H1 (cell line): ENCODE measurements around the gene DCTN2. TPM values are rescaled to one million over a fixed set of nuclear protein-coding genes. Genes with fewer than 3 reads are reported as not detected.

ENCODE experiments used
- ATF2 ChIP-seq: IDR thresholded peaks from 2 replicates; pipeline ENCODE4 v1.6.1; 2012; ENCODE audit warnings: low read length, inconsistent platforms
- BACH1 ChIP-seq: IDR thresholded peaks from 2 replicates; pipeline ENCODE4 v1.6.1; 2012; ENCODE audit warnings: low read length, improper control_type of control experiment
- CREB1 ChIP-seq: IDR thresholded peaks from 2 replicates; pipeline ENCODE4 v1.6.1; 2012; ENCODE audit warnings: inconsistent platforms
- JUN ChIP-seq: IDR thresholded peaks from 2 replicates; pipeline ENCODE4 v1.6.1; 2011; ENCODE audit warnings: low read depth, mild to moderate bottlenecking, improper control_type of control experiment, low read length
- JUND ChIP-seq: IDR thresholded peaks from 2 replicates; pipeline ENCODE4 v1.6.1; 2011; ENCODE audit warnings: mild to moderate bottlenecking, improper control_type of control experiment, low read length
- RNF2 ChIP-seq: fragments of 200-900, 300-1000 bp; sonication (generic); IDR thresholded peaks from 2 replicates; pipeline ENCODE4 v1.7.1; 2016; ENCODE audit warnings: borderline replicate concordance, low read depth, mild to moderate bottlenecking, antibody characterized with exemption, low read length; ENCODE audit not compliant: poor library complexity, severe bottlenecking; ENCODE audit errors: missing control alignments
- polyA plus RNA-seq, 7 experiments: library from polyadenylated mRNA; depleted of rRNA in 3 of 7; stranded (reverse) in 5 of 7; unstranded in 2 of 7; fragments of >200 nt in 5 of 7; fragments of 200-250 nt in 2 of 7; gene quantifications; 1 replicate in 5 of 7; 2 replicates in 1 of 7; 4 replicates in 1 of 7; pipeline versions ENCODE4 v1.2.1 to v1.2.3, GENCODE V29; 2011 to 2013; ENCODE audit warnings: missing spikeins in 2 of 7, mixed read lengths in 2 of 7
- total RNA-seq: library from RNA; stranded (reverse); fragmentation: NEBNext Ultra II Directional; extraction: Animal tissue kit (Norgen Biotek cat#: 25700); gene quantifications from 2 replicates; pipeline ENCODE4 v1.2.1, GENCODE V29; 2021
- TF ChIP-seq, protein P1 (sequence below): fragments of 300-600 bp; sonication (generic); IDR thresholded peaks from 2 replicates; pipeline ENCODE4 v1.7.1; 2012; ENCODE audit warnings: low read length, moderate library complexity, mild to moderate bottlenecking, inconsistent platforms; ENCODE audit not compliant: insufficient replicate concordance

The DCTN2 gene
- total and polyA plus RNA-seq, 2 of the 8 experiments (the other 6 are each of a cell fraction or from before 2014, with no cell fraction given) = 90.3 to 91.9 TPM

DNA sequence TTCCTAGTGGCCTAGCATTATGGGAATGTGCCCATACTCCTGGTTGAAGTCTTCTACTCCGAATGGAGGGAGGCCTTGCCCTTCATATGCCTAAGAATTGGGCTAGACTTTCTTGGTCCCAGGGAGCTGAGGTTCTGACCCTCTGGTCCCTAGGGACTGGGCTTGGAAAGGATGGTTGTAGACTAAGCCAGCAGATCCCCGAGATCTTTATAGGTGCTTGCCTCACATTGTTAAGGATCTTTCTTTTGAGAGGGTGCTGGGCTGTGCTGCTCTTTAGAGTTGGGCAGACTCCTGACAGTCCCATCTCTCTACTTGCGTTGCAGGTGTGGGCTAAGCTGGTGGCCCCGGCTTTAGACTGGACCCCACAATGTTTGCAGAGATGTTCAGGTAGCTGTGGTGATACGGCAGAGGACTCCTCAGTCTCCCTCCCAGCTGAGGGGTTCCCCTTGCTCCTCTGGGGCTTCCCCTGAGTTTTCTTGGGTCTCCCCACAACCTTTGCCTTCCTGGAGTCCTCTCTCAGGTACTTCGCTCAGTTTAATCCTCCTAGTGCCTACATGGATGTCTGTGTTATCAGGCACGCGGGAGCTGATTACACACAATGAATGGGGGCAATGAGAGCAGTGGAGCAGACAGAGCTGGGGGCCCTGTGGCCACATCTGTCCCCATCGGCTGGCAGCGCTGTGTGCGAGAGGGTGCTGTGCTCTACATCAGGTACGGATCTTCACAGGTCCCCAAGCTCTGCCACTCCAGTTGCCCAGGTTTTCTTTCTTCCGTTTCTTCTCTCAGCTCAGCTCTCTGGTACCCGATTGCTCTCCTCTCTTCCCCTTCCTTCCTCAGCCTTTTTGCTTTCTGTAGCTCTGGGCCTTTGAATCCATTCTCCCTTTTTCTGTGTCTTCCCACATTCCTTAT is 23.0 kb downstream of the DCTN2 start (continued):
- TF ChIP-seq, protein P1, sequence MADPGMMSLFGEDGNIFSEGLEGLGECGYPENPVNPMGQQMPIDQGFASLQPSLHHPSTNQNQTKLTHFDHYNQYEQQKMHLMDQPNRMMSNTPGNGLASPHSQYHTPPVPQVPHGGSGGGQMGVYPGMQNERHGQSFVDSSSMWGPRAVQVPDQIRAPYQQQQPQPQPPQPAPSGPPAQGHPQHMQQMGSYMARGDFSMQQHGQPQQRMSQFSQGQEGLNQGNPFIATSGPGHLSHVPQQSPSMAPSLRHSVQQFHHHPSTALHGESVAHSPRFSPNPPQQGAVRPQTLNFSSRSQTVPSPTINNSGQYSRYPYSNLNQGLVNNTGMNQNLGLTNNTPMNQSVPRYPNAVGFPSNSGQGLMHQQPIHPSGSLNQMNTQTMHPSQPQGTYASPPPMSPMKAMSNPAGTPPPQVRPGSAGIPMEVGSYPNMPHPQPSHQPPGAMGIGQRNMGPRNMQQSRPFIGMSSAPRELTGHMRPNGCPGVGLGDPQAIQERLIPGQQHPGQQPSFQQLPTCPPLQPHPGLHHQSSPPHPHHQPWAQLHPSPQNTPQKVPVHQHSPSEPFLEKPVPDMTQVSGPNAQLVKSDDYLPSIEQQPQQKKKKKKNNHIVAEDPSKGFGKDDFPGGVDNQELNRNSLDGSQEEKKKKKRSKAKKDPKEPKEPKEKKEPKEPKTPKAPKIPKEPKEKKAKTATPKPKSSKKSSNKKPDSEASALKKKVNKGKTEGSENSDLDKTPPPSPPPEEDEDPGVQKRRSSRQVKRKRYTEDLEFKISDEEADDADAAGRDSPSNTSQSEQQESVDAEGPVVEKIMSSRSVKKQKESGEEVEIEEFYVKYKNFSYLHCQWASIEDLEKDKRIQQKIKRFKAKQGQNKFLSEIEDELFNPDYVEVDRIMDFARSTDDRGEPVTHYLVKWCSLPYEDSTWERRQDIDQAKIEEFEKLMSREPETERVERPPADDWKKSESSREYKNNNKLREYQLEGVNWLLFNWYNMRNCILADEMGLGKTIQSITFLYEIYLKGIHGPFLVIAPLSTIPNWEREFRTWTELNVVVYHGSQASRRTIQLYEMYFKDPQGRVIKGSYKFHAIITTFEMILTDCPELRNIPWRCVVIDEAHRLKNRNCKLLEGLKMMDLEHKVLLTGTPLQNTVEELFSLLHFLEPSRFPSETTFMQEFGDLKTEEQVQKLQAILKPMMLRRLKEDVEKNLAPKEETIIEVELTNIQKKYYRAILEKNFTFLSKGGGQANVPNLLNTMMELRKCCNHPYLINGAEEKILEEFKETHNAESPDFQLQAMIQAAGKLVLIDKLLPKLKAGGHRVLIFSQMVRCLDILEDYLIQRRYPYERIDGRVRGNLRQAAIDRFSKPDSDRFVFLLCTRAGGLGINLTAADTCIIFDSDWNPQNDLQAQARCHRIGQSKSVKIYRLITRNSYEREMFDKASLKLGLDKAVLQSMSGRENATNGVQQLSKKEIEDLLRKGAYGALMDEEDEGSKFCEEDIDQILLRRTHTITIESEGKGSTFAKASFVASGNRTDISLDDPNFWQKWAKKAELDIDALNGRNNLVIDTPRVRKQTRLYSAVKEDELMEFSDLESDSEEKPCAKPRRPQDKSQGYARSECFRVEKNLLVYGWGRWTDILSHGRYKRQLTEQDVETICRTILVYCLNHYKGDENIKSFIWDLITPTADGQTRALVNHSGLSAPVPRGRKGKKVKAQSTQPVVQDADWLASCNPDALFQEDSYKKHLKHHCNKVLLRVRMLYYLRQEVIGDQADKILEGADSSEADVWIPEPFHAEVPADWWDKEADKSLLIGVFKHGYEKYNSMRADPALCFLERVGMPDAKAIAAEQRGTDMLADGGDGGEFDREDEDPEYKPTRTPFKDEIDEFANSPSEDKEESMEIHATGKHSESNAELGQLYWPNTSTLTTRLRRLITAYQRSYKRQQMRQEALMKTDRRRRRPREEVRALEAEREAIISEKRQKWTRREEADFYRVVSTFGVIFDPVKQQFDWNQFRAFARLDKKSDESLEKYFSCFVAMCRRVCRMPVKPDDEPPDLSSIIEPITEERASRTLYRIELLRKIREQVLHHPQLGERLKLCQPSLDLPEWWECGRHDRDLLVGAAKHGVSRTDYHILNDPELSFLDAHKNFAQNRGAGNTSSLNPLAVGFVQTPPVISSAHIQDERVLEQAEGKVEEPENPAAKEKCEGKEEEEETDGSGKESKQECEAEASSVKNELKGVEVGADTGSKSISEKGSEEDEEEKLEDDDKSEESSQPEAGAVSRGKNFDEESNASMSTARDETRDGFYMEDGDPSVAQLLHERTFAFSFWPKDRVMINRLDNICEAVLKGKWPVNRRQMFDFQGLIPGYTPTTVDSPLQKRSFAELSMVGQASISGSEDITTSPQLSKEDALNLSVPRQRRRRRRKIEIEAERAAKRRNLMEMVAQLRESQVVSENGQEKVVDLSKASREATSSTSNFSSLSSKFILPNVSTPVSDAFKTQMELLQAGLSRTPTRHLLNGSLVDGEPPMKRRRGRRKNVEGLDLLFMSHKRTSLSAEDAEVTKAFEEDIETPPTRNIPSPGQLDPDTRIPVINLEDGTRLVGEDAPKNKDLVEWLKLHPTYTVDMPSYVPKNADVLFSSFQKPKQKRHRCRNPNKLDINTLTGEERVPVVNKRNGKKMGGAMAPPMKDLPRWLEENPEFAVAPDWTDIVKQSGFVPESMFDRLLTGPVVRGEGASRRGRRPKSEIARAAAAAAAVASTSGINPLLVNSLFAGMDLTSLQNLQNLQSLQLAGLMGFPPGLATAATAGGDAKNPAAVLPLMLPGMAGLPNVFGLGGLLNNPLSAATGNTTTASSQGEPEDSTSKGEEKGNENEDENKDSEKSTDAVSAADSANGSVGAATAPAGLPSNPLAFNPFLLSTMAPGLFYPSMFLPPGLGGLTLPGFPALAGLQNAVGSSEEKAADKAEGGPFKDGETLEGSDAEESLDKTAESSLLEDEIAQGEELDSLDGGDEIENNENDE = no peak
- TF ChIP-seq JUND (no peak), RNF2 (no peak), JUN (no peak), ATF2 (no peak), CREB1 (no peak), BACH1 (no peak)
